Mesothelial cell of epicardium (in vitro differentiated cells): ENCODE measurements around the gene NHSL1. TPM values are rescaled to one million over a fixed set of nuclear protein-coding genes. Genes with fewer than 3 reads are reported as not detected.
A peak's percentile ranks its signal among the peaks of the same experiment; 100 is the strongest.

ENCODE experiments used
- DNase-seq, 2 experiments: peaks; one replicate each; pipeline ENCODE4 v3.0.0; 2021; ENCODE audit warnings: low spot score in 2 of 2; ENCODE audit not compliant: unreplicated experiment in 2 of 2
- H3K27ac Mint-ChIP-seq: 2 replicates; pipeline ENCODE4 v1.8.0; 2021; ENCODE audit warnings: mixed read lengths
- H3K27me3 Mint-ChIP-seq: 2 replicates; pipeline ENCODE4 v1.8.0; 2021; ENCODE audit warnings: low read depth, mixed read lengths
- H3K36me3 Mint-ChIP-seq: 2 replicates; pipeline ENCODE4 v1.8.0; 2021; ENCODE audit warnings: mixed read lengths
- H3K4me1 Mint-ChIP-seq: 2 replicates; pipeline ENCODE4 v1.8.0; 2021; ENCODE audit warnings: mixed read lengths
- H3K4me3 Mint-ChIP-seq: 2 replicates; pipeline ENCODE4 v1.8.0; 2021; ENCODE audit warnings: mild to moderate bottlenecking, moderate library complexity, mixed read lengths
- H3K9me3 Mint-ChIP-seq: 2 replicates; pipeline ENCODE4 v1.8.0; 2021; ENCODE audit warnings: mixed read lengths
- total RNA-seq: library from RNA; stranded (reverse); gene quantifications from 3 replicates; pipeline ENCODE4 v1.2.1, GENCODE V29; 2021
- TF ChIP-seq, protein P1 (sequence below): fragments of 200-600 bp; sonication (generic); IDR thresholded peaks from one replicate; pipeline ENCODE4 v1.5.0; 2021; ENCODE audit warnings: antibody characterized with exemption; ENCODE audit not compliant: unreplicated experiment

Gene NHSL1
- total RNA-seq, 1 donor from 2014 or later, result 68.0 TPM

GRCh38 chr6:138503881-138504680 is 4.8 kb upstream of the NHSL1 start:
- peaks cover 66% of the 10 kb centered on the region for H3K4me1 Mint-ChIP-seq
- H3K9me3 Mint-ChIP-seq, result no peaks in the 10 kb centered on the region
- no peaks in the 10 kb centered on the region for H3K27me3 Mint-ChIP-seq
- no peak for DNase-seq
- H3K27ac Mint-ChIP-seq, result peak overlapping the region; percentile 18
- H3K36me3 Mint-ChIP-seq, result peaks cover 4% of the 10 kb centered on the region
- no peak overlapping the region for H3K4me3 Mint-ChIP-seq
- TF ChIP-seq, protein P1, sequence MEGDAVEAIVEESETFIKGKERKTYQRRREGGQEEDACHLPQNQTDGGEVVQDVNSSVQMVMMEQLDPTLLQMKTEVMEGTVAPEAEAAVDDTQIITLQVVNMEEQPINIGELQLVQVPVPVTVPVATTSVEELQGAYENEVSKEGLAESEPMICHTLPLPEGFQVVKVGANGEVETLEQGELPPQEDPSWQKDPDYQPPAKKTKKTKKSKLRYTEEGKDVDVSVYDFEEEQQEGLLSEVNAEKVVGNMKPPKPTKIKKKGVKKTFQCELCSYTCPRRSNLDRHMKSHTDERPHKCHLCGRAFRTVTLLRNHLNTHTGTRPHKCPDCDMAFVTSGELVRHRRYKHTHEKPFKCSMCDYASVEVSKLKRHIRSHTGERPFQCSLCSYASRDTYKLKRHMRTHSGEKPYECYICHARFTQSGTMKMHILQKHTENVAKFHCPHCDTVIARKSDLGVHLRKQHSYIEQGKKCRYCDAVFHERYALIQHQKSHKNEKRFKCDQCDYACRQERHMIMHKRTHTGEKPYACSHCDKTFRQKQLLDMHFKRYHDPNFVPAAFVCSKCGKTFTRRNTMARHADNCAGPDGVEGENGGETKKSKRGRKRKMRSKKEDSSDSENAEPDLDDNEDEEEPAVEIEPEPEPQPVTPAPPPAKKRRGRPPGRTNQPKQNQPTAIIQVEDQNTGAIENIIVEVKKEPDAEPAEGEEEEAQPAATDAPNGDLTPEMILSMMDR, result no peak

DNA sequence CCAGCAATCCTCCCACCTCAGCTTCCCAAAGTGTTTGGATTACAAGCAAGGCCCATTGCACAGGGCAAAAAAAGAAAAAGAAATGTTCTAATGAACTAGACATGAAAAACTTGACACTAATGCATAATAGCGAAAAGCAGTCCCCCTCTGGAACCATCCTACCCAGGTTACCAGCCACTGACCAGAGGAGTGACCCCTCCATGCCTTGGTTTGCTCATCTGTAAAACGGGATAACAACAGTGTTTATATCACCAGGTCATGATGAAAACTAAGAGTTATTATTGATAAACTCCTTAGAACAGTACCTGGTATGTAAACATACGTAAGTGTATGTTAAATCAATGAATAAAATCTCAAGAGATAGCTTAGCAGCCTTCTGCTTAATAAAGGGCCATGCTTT is 3.3 kb upstream of the NHSL1 start:
- H3K27me3 Mint-ChIP-seq, result no peaks in the 10 kb centered on the region
- H3K9me3 Mint-ChIP-seq, result no peaks in the 10 kb centered on the region
- no peak overlapping the region for H3K4me3 Mint-ChIP-seq
- no peak overlapping the region for H3K27ac Mint-ChIP-seq
- peaks cover 66% of the 10 kb centered on the region for H3K4me1 Mint-ChIP-seq
- H3K36me3 Mint-ChIP-seq, result peaks cover 4% of the 10 kb centered on the region
- DNase-seq, result no peak
- TF ChIP-seq, protein P1, result no peak

- no peak overlapping the region for H3K27ac Mint-ChIP-seq
- no peaks in the 10 kb centered on the region for H3K27me3 Mint-ChIP-seq
- no peaks in the 10 kb centered on the region for H3K9me3 Mint-ChIP-seq
- peaks cover 65% of the 10 kb centered on the region for H3K4me1 Mint-ChIP-seq
- DNase-seq, result no peak
- H3K36me3 Mint-ChIP-seq, result peaks cover 4% of the 10 kb centered on the region
- TF ChIP-seq, protein P1, result no peak
- no peak overlapping the region for H3K4me3 Mint-ChIP-seq
These were observed 1.7 kb upstream of the NHSL1 start for GRCh38 chr6:138500867-138501446.

- H3K9me3 Mint-ChIP-seq, result no peaks in the 10 kb centered on the region
- no peak overlapping the region for H3K4me3 Mint-ChIP-seq
- no peak for DNase-seq
- H3K4me1 Mint-ChIP-seq, result peaks cover 60% of the 10 kb centered on the region
- H3K27me3 Mint-ChIP-seq, result no peaks in the 10 kb centered on the region
- peaks cover 7% of the 10 kb centered on the region for H3K36me3 Mint-ChIP-seq
- TF ChIP-seq, protein P1, result no peak
- H3K27ac Mint-ChIP-seq, result peak overlapping the region; percentile 26
These were observed 861 bp upstream of the NHSL1 start for GRCh38 chr6:138500045-138500665.

- Mint-ChIP-seq H3K27me3 (no peaks in the 10 kb centered on the region), H3K9me3 (no peaks in the 10 kb centered on the region), H3K4me3 (peak overlapping the region; percentile 43), H3K4me1 (peaks cover 57% of the 10 kb centered on the region), H3K36me3 (peaks cover 10% of the 10 kb centered on the region), H3K27ac (peak overlapping the region; percentile 91)
- TF ChIP-seq, protein P1, result no peak
- DNase-seq, result no peak
These were observed 528 bp downstream of the NHSL1 start for GRCh38 chr6:138498629-138499302.
